ENCODE results near the gene DDX54.

DDX54 gene

DNA sequence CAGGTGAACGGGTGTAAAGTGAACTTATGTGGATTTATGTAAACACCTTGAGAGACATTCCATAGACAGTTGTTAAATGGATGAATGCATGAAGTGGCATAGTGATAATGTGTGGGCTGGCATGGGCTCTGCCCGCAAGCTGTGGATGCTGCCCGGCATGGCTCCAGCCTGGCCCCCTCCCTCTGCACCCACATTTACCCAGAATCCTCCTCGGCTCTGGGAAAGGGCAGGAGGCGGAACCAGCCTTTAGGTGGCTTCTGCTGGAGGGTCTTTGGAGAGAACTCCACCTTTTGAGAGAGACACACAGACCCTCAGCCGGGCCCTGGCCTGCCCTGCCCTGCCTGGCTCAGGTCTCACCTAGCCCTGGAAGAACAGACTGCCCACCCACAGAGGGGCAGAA is 68.4 kb downstream of the DDX54 start:
- no peak for FAIRE-seq

DNA sequence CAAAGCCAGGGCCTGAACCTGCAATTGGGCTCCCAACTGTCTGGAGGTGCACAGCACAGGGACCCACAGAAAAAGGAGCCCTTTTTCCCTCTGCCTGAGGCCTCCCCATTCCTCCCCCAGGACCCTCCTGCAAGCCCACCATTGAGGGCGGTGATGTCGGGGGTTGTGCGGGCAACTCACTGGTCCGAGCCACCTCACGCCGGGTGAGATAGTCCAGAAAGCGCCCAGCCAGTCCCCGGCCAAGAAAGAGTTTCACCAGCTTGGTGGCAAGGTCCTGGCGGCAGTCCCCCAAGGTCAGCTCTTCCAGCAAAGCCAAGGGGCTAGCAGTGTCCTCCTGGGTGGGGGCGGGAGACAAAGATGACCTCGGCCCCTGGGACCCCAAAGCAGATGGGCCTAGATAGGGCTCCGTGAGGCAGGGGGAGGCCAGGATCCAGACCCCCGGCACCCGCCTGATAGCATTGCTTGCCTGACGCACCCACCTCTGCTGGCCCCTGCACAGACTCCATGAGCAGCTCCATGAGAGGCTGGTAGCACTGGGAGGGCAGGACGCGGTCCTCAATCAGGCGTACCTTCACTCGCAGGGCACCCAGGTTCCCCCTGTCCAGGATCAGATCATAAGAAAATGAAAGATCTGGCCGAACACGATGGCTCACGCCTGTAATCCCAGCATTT is 69.7 kb downstream of the DDX54 start:
- FAIRE-seq, result no peak

DNA sequence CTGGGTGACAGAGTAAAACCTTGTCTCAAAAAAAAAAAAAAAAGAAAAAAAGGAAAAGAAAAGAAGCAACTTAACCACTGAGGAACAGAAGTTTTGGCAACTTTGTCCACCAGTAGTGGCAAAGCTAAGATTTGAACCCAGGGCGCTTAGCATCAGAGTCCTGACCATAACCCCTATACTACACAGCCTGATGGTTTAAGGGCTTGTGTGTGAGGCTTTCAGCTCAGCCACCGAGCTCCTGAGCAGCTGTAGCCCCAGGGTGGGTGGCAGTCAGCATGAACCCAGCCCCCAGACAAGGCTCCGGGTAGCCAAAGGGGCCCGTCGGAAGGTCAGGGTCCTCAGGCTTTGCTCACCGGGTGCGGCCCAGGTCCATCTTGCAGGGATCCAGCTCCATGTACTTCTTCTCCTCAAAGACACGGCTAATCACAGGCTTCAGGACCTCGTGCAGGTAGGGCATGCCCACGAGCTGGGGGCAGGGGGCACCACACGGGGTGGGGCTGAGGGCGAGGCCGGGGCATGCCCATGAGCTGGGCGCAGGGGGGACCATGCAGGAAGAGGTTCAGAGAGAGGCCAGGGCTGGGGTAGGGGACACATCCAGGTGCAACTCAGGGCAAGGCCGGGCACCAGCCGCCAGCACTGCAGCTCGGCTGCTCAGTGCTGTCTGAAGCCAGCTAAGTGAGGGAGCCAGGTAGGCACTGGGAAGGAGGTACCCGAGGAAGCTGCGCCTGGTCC is 70.7 kb downstream of the DDX54 start:
- no peak for FAIRE-seq

DNA sequence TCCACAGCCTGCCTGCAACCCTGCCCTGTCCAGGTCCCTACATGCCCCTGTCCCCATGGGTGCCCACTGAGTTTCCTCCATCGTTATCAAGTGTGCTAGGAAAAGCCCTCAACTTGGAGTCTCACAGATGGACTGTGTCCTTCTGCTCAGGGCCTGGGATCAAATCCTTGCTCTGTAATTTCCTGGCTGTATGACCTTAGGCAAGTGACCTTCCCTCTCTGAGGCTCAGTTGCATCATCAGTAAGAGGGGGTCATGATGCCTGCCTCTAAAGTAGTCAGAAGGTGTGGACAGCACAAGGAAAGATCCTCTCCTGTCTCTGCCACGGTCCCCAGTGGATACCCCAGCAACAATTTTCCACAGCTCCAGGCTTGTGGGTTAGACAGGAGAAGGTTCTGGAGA is 71.9 kb downstream of the DDX54 start:
- FAIRE-seq, result no peak

DNA sequence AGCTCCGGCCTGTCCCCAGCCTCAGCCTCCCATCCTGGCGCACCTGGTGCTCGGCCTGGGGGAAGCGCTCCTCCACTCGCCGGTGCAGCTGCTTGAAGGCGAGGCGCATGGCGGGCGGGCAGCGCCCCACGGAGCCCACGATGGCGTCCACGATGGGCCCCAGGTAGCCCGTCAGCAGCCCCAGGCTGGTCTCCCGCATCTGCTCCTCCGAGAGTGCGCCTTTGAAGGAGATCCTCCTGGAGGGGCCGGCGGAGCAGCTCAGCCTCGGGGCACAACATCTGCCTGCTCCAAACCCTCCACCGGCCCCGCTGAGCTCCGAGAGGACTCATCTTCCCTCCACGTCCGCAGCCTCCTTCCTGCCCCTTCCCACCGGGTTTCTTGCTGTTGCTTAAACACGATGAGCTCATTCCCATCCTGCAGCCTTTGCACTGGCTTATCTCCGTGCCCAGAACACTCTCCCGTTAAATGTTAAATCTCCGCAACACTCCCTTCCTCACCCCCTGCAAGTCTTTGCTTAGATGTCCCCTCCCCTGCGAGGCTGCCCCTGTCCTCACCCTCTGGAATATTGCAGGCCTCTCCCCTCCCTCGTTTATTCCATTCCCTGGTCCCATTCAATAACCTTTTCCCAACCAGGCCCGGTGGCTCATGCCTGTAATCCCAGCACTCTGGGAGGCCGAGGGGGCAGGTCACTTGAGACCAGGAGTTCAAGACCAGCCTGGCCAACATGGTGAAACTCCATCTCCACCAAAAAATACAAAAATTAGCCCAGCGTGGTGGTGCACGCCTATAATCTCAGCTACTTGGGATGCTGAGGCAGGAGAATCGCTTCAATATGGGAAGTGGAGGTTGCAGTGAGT is 73.0 kb downstream of the DDX54 start:
- FAIRE-seq, result no peak

DNA sequence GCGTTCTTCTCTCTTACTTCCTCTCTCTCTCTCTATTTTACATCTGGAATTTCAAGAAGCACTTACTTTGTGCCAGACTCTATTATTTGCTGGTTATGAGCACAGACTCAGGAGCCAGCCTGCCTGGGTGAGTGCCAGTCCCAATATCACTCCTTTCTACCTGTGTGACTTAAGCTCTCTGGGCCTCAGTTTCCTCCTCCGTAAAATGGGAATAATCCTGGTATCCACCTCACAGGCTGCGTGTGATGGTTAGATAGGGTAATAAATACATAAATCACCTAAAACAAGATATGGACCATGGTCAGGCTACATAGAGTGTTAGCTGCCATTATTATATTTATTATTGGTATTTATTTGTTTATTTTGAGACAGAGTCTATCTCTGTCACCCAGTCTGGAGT is 74.0 kb downstream of the DDX54 start:
- no peak for FAIRE-seq

DNA sequence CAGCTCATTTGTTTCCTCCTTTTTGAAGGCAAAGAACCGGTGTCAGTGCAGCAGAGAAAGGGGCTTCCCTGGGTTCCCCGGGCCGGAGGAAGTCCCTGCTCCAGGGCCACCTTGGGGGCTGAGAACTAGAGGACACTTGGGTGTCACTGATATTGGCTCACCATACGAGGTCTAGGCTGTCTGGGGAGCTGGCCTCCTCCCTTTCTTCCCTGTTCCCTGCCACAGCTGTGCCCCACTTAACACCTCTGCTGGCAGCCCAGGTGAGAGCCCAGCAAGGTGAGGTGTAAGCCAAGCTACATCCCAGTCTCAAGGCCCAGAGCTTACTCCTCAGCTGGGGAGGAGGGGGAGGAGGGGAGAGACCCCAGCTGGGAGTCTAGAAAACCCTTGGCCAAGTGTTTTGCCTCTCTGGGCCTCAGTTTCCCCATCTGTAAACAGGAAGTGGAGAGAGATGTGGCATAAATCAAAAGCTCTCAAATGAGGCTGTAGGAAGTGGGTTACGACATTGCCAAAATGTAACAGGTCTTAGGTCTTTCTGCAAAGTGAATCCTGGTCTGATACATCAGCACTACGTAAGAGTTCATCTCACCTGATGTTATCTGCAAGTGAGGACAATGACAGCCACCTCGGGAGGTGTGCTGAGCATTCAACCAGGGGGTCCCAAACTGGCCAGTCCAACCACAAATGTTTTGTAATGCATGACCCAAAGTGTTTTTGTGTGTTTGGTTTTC is 75.2 kb downstream of the DDX54 start:
- no peak for FAIRE-seq

DNA sequence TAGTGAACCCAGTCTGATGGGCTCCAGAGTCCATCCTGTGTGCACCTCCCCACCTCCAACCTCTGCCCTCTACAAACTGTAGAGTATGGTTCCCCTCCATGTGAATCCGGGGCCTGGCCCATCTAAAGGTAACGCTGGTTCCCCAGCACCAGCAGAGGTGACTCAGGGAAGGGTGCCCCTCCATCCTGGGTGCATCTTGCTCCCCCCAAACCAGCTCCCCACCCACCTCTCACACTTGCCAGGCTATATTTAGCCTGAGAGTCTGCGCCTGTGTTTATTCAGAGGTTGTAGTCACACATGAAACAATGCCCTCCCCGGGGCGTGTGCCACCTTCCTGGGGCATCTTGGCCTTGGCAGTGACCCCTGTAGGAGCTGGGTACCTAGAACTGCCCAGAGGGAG is 75.9 kb downstream of the DDX54 start:
- FAIRE-seq, result no peak

DNA sequence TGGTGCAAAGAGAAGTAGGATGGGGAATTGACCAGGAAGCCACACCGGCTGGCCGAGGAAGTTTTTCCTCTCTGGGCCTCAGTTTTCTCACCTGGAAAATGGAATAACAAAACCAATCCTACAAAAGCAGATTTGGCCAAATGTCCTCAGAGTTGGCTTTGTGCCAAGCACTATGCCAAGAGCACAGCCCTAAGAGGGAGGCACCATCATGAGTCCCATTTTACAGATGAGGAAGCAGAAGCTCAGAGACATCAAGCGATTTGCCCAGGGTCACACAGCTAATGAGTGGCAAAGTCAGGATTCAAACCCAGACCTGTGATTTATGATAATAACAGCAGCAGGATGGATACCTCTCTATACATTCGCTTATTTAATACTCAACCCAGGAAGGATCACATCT is 77.0 kb downstream of the DDX54 start:
- no peak for FAIRE-seq
